Uterus (tissue), 2 donors: Measurements from ENCODE around the gene MIER2.

Source experiments
- POLR2A ChIP-seq, 2 donors: fragments of 450-650 bp; IDR thresholded peaks; one replicate each; pipeline ENCODE4 v1.6.1; 2016; ENCODE audit warnings: antibody characterized with exemption in 2 of 2, mild to moderate bottlenecking in 1 of 2, moderate library complexity in 1 of 2
- TF ChIP-seq, protein P1 (sequence below), 4 experiments: fragments of 200-600 bp in 2 of 4; fragments of 450-650 bp in 2 of 4; sonication (generic) in 2 of 4; IDR thresholded peaks; one replicate each; pipeline ENCODE4 v1.5.1; 2016 to 2019; ENCODE audit warnings: antibody characterized with exemption in 4 of 4, mild to moderate bottlenecking in 2 of 4, moderate library complexity in 1 of 4

DNA sequence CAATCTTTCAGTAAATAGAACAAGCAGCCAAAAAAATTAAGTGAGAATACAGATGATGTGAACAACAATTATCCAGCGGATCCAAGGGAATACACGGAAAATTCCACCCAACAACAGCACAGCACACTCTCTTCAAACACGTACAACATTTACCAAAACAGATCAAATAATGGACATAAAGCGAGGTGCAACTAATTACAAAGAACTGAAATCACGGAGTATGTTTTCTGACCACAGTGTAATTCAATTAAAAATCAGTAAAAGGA, 26.2 kb downstream of the MIER2 start:
- TF ChIP-seq, protein P1, sequence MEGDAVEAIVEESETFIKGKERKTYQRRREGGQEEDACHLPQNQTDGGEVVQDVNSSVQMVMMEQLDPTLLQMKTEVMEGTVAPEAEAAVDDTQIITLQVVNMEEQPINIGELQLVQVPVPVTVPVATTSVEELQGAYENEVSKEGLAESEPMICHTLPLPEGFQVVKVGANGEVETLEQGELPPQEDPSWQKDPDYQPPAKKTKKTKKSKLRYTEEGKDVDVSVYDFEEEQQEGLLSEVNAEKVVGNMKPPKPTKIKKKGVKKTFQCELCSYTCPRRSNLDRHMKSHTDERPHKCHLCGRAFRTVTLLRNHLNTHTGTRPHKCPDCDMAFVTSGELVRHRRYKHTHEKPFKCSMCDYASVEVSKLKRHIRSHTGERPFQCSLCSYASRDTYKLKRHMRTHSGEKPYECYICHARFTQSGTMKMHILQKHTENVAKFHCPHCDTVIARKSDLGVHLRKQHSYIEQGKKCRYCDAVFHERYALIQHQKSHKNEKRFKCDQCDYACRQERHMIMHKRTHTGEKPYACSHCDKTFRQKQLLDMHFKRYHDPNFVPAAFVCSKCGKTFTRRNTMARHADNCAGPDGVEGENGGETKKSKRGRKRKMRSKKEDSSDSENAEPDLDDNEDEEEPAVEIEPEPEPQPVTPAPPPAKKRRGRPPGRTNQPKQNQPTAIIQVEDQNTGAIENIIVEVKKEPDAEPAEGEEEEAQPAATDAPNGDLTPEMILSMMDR (IDR thresholded peaks at IDR 0.05) = no peak
- no peak for TF ChIP-seq POLR2A (IDR thresholded peaks at IDR 0.05)
